ENCODE data around the gene ZDHHC15.
"Not testable (repeated sequence)": the region's sequence is repeated elsewhere in the genome, so short reads cannot be mapped to it uniquely, and the experiment has no call there.

The ZDHHC15 gene

DNA sequence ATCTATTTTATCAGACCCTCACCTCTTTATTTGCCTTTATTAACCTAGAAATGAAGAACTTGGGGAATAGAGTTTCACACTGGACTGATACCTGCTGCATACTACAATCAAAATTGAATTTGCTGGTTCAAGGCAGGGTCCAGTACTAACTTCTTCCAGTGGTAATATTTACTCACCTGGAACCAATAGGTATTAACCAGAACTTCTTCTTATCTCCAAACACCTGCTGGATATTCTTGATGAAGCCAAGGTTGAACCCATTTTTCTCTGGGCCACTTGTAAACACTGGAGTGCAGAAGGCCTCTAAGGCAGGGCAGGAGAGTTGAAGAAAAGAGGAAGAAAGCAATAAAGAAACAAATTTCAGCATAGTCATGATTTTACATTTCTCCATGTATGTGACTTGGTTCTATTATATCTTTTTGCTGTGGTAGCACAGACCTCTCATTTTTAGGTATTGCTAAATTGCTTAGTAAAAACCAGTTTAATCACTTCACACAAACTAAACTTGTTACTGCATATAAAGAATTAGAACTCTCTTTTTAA lies 101.1 kb downstream of the ZDHHC15 start:
- no peak overlapping the region for H3K27ac ChIP-seq
- no peak for TF ChIP-seq ZFX (IDR thresholded peaks at IDR 0.05)

GRCh38 chrX:75407153-75407552 lies 115.7 kb downstream of the ZDHHC15 start:
- H3K27ac ChIP-seq: not testable (repeated sequence)

- TF ChIP-seq CTCF (conservative IDR thresholded peaks at IDR 0.05) (no peak), ZFX (IDR thresholded peaks at IDR 0.05) (no peak)
- H3K27ac ChIP-seq: no peak overlapping the region
These were observed 132.4 kb downstream of the ZDHHC15 start for GRCh38 chrX:75390470-75390869.

GRCh38 chrX:75369721-75370120 lies 153.1 kb downstream of the ZDHHC15 start:
- H3K27ac ChIP-seq: no peak overlapping the region
- TF ChIP-seq ZFX (IDR thresholded peaks at IDR 0.05): no peak
- no peak for TF ChIP-seq CTCF (conservative IDR thresholded peaks at IDR 0.05)

DNA sequence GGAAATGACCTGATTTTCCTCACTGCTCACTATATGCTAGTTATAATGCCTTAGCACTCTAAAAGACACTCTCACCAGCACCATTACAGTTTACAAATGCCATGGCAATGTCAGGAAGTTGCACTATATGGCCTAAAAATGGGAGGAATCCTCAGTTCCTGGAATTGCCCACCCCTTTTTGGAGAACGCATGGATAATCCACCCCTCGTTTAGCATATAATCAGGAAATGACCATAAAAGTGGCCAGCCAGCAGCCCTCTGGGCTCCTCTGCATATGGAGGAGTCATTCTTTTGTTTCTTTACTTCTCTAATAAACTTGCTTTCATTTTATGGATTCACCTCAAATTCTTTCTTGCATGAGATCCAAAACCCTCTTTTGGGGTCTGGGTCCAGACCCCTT lies 156.0 kb downstream of the ZDHHC15 start:
- H3K27ac ChIP-seq: no peak overlapping the region
- TF ChIP-seq ZFX (IDR thresholded peaks at IDR 0.05) (no peak), CTCF (conservative IDR thresholded peaks at IDR 0.05) (no peak)

DNA sequence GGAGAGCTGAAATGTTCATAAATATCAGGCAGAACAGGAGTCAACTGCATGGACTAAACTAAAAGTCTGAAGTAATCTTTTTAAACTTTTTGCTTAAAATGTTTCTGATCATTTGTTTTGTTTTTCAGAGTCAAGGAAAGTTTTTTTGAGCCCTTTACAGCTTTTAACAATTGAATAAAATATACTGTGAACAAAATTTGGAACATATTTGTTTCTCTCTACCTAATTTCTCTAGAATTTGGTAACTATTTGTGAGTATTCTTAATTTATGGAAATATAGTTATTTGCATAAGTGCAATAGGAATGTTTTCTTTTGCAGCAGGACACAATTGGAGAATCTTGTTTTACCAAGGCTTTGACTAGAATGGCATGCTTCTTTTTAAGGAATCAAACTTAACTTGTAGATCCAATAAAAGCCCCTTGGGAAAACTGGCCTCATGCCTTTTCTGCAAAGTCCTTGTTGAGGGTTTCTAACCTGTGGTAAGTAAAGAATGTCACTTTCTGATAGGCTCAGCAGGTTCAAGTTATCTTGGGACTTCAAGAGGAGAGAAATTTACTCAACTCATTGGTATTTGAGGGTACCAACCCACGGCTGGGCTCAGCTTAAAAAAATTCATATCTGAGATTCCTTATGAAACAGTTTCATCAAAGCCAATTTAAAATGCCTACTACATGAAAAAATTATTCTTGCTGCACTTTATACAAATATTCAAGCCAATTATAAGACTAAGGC lies 157.4 kb downstream of the ZDHHC15 start:
- H3K27ac ChIP-seq: no peak overlapping the region
- no peak for TF ChIP-seq CTCF (conservative IDR thresholded peaks at IDR 0.05)
- no peak for TF ChIP-seq ZFX (IDR thresholded peaks at IDR 0.05)

- TF ChIP-seq ZFX (IDR thresholded peaks at IDR 0.05) (no peak), CTCF (conservative IDR thresholded peaks at IDR 0.05) (no peak)
- H3K27ac ChIP-seq: no peak overlapping the region
These were observed 161.0 kb downstream of the ZDHHC15 start for GRCh38 chrX:75361788-75362187.

DNA sequence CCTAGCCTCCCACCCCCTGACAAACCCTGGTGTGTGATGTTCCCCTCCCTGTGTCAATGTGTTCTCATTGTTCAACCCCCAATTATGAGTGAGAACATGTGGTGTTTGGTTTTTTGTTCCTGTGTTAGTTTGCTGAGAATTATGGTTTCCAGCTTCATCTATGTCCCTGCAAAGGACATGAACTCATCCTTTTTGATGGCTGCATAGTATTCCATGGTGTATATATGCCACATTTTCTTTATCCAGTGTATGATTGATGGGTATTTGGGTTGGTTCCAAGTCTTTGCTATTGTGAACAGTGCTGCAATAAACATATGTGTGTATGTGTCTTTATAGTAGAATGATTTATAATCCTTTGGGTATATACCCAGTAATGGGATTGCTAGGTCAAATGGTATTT lies 174.2 kb downstream of the ZDHHC15 start:
- not testable (repeated sequence) for H3K27ac ChIP-seq

DNA sequence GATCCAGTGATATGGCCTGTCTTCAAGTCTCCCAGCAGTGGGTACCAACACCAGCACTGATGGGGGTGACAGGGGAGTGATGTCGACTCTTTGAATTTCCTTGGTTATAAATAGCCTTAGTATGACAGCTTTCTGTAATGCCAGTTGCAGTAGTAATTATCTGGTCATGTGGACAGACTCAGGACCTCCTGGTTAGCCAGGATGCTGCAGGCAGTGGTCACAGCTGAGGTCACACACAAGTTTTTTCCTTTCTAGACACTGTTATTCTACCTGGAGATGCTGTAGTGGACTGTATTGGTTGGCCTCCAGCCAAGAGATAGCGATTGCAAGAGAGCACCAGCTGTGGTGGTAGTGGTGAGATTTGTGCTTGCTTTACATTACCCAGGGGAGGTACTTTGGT lies 185.3 kb downstream of the ZDHHC15 start:
- TF ChIP-seq ZFX (IDR thresholded peaks at IDR 0.05) (no peak), CTCF (conservative IDR thresholded peaks at IDR 0.05) (no peak)
- H3K27ac ChIP-seq: no peak overlapping the region

Data from C4-2B (cell line).